ENCODE results near the gene MFGE8.

MFGE8 gene

GRCh38 chr15:88918738-88919137 lies 5.6 kb upstream of the MFGE8 start:
- DNase-seq: no peak

GRCh38 chr15:88917760-88918159 lies 4.6 kb upstream of the MFGE8 start:
- no peak for DNase-seq

GRCh38 chr15:88915354-88915753 lies 2.2 kb upstream of the MFGE8 start:
- DNase-seq: no peak

- no peak for DNase-seq
Measured at GRCh38 chr15:88913850-88914169, 631 bp upstream of the MFGE8 start.

GRCh38 chr15:88912500-88912921 lies 668 bp downstream of the MFGE8 start:
- no peak for DNase-seq

- DNase-seq: no peak
Measured at GRCh38 chr15:88911766-88912118, 1.4 kb downstream of the MFGE8 start.

- DNase-seq: no peak
Measured at GRCh38 chr15:88909956-88910831, 3.0 kb downstream of the MFGE8 start.

GRCh38 chr15:88908697-88909621 lies 4.2 kb downstream of the MFGE8 start:
- DNase-seq: no peak

- DNase-seq: no peak
Measured at GRCh38 chr15:88908123-88908522, 5.1 kb downstream of the MFGE8 start.

- DNase-seq: no peak
Measured at GRCh38 chr15:88907111-88907510, 6.1 kb downstream of the MFGE8 start.

GRCh38 chr15:88906551-88906950 lies 6.6 kb downstream of the MFGE8 start:
- no peak for DNase-seq

GRCh38 chr15:88906130-88906529 lies 7.0 kb downstream of the MFGE8 start:
- DNase-seq: no peak

GRCh38 chr15:88905576-88905975 lies 7.6 kb downstream of the MFGE8 start:
- no peak for DNase-seq

- DNase-seq: no peak
Measured at GRCh38 chr15:88904624-88905327, 8.4 kb downstream of the MFGE8 start.

- no peak for DNase-seq
Measured at GRCh38 chr15:88904257-88904623, 8.9 kb downstream of the MFGE8 start.

- DNase-seq: no peak
Measured at GRCh38 chr15:88902846-88903245, 10.3 kb downstream of the MFGE8 start.

GRCh38 chr15:88902221-88902835 lies 10.9 kb downstream of the MFGE8 start:
- no peak for DNase-seq

- DNase-seq: no peak
Measured at GRCh38 chr15:88901508-88902220, 11.5 kb downstream of the MFGE8 start.

- DNase-seq: no peak
Measured at GRCh38 chr15:88900982-88901418, 12.2 kb downstream of the MFGE8 start.

- DNase-seq: no peak
Measured at GRCh38 chr15:88900309-88900981, 12.7 kb downstream of the MFGE8 start.

GRCh38 chr15:88899251-88899650 lies 13.9 kb downstream of the MFGE8 start:
- no peak for DNase-seq

- no peak for DNase-seq
Measured at GRCh38 chr15:88898736-88899135, 14.4 kb downstream of the MFGE8 start.
